Measurements from ENCODE around the gene RCBTB1.

DNA sequence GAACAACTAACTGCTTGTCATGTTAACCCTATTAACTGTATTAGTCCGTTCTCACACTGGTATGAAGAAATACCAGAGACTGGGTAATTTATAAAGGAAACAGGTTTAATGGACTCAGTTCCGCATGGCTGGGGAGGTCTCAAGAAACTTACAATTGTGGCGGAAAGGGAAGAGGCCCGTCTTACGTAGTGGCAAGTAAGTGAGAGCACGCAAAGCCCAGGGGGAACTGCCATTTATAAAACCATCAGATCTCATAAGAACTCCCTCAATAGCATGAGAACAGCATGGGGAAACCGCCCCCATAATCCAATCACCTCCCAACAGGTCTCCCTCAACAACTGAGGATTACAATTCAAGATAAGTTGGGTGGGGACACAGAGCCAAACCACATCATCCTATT, 54.9 kb downstream of the RCBTB1 start:
- TF ChIP-seq POLR2A (IDR thresholded peaks at IDR 0.05) (no peak), EP300 (IDR thresholded peaks at IDR 0.05) (no peak)
- TF ChIP-seq, protein P1, sequence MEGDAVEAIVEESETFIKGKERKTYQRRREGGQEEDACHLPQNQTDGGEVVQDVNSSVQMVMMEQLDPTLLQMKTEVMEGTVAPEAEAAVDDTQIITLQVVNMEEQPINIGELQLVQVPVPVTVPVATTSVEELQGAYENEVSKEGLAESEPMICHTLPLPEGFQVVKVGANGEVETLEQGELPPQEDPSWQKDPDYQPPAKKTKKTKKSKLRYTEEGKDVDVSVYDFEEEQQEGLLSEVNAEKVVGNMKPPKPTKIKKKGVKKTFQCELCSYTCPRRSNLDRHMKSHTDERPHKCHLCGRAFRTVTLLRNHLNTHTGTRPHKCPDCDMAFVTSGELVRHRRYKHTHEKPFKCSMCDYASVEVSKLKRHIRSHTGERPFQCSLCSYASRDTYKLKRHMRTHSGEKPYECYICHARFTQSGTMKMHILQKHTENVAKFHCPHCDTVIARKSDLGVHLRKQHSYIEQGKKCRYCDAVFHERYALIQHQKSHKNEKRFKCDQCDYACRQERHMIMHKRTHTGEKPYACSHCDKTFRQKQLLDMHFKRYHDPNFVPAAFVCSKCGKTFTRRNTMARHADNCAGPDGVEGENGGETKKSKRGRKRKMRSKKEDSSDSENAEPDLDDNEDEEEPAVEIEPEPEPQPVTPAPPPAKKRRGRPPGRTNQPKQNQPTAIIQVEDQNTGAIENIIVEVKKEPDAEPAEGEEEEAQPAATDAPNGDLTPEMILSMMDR (IDR thresholded peaks at IDR 0.05), result no peak

Data from upper lobe of left lung (tissue), 4 donors.